ENCODE results near the gene PMFBP1.

PMFBP1 gene

DNA sequence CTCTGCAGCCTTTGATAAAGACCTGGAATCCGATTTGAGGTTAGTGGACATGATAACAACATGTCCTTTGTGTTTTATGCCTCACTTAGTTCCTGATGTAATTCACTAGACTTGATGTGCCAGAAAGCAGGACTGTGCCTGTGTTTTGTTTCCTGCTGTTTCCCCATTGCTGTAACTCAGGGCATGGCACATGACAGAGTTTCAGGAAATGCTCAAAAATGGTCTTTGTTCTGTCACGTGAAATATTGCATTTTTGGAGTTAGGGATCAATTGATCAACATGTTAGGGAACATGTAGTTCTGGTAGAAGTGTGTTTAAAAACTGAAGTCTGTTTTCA lies 45.6 kb downstream of the PMFBP1 start:
- no peak for DNase-seq

DNA sequence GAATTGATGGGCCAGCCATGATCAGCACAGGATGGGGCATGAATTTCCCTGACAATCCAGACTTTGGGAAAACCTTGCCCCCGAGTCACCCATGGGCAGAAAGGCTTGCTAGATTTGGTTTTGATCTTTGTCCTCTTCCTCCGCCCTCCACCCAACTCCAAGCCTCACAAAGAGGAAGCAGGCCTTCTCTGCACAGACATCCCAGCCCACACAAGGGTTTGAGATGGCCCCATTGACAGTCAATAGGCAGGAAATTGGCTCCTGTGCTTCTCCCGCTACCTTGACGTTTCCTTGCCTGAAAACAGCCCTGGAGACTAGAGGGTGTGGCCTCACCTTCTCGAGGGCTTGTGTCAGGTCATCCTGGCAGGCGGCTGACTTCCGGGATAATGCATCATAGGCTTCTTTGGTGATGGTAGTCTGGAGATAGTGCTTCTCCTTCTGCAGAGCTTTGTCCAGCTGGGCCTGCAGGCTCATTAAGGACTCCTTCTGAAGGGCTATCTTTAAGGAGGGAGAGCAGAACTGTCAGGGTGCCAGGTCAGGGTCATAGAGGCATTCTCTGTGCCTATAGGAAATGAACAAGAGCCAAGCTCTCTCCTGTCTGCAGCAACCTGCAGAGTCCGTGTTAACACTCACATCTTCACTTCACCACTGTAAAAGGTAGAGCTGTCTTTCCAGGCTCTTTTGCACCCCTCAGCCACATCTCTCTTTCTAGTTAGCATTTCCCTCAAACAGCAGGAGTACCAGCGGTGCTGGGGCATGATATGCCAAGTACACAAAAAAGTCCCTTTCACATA lies 46.1 kb downstream of the PMFBP1 start:
- no peak for DNase-seq

DNA sequence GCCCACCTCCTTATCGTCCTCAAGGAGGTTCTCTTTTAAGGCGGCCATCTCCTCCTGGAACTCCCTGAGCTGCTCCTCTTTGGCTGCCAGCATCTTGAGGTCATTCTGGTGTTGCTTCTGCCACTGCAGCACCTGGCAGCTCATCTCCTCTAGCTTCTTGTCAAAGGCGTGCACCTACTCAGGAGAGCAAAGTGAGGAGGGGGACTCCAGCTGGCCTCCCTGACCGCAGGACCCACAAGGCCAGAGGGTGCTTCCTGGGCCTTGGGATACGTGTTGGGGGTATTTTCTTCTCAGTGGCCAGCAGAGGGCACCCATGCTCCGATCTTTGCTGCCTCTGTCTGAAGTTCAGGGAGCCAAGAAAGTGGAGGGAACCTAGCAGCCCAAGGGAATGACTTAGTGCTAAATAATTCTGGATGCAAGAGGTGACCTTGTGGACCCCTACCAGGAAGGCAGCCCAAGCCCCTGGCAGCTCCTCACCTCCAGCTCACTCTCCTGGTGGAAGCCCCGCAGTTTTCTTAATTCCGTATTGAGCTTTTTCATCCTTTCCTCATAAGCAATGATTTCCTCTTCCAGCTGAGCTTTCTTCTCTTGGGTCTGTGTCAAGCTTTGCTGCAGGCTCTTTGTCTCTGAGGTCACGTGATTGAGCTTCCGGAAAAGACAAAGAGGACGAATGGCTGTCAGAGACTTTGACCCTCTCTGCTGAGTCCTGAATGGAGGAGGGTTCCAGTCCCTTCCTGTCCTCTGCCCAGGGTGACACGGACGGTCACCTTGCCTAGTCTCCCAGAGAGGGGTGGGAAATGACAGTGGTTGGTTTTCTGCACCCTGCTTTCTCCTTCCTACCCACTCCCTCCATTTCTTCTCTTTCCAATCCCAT lies 47.0 kb downstream of the PMFBP1 start:
- peak; percentile 65 to 69 for DNase-seq

DNA sequence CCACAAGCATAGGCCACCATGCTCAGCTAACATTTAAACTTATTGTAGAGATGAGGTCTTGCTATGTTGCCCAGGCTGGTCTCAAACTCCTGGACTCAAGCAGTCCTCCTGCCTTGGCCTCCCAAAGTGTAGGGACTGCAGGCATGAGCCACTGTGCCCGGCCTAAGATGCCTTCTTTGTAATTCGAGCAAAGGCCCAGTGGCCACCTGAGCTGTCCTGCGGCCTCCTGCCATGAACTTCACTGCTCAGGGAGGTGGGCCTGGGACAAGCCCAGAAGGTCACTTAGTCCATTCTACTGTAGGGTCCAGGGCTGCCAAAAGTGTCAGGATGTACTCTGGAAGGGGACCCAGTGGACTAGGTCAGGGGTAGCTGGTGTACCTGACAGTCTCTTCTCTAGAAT lies 47.8 kb downstream of the PMFBP1 start:
- DNase-seq: no peak

DNA sequence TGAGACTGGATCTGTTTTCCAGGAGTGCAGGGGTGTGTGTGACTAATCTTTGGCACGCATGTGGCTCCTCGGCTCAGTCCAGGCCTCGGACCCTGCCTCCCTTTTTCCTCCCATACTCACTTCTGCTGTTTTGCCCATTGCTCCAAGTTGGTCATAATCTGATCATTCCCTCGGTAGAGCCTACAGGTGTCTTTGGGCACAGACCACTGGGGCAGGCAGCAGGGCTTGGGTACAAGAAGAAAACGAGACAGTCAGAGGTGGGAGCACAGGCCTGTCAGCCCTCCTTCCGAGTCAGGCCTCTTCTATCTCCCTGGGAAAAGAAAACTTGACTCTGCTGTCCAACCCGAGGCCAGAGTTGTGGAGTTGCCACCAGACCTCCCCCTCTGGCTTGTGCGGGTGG lies 48.5 kb downstream of the PMFBP1 start:
- DNase-seq: no peak

DNA sequence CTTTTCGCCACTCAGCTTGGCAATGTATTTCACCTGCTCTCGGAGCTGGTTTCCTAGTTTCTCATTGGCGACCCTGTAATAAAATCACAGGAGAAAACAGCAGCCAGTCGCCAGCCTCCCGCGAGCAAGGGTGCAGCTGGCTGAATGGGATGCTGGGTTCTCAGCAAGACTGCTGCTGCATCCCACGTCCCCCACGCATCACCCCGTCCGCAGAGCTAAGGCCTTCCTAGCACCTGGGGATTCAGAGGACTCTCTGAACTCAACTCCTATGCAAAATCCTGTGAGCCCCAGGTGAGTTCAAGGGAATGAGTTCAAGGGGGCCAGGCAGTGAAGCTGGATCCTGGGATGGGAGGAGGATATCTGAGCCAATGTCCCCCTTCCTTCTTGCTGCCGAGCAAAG lies 49.0 kb downstream of the PMFBP1 start:
- no peak for DNase-seq

DNA sequence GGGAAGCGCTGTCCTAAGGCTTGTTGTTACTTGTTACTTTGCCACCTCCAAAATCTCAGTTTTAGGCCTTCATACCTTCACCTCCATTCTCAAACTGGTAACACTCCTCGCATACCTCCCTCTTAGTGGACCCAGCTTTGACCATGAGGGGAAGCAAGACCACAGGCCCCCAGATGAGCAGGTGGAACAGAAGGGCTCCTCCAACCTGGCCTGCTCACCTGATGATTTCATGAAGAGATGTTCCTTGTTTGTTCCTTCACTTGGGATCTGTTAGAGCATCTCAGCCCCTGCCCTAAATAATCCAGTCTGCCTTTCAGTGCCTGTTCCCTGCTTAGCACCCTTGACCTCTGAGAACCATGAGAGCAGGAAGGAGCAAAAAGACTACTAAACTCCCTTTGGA lies 49.6 kb downstream of the PMFBP1 start:
- DNase-seq: no peak

DNA sequence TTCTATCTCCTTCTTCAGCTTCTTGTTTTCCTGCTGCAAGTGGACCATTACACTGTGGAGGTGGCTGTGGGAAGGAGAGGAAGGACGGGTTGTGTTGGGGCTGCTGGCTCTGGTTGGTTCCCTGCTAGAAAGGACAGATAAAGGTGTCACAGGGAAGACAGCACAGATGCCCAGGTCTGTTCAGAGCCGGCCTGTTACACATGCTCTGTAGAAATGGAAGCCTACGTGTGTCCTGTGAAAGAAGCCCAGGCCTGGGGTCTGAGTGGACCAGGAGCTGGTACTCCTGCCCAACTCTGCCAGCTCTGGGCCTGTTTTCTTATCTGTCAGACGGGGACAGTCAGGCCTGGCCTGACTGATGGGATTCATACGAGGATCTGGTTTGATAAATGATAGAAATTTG lies 51.9 kb downstream of the PMFBP1 start:
- DNase-seq: no peak

DNA sequence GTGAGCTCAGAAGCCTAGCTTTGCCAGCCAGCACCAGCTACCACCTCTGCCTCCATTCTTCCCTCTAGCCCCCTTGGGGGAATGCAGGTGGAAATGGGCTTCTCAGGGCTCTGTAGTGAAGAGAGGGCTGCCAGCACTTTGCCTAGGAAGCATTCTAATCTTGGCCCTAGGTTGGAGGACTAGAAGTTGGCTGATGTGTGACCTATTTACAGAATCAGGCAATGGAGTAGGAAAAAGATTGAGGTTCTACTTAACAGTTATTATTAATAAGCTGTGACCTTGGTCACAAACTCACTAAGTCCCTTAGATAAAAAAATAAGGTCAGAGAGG lies 58.4 kb downstream of the PMFBP1 start:
- no peak for DNase-seq

DNA sequence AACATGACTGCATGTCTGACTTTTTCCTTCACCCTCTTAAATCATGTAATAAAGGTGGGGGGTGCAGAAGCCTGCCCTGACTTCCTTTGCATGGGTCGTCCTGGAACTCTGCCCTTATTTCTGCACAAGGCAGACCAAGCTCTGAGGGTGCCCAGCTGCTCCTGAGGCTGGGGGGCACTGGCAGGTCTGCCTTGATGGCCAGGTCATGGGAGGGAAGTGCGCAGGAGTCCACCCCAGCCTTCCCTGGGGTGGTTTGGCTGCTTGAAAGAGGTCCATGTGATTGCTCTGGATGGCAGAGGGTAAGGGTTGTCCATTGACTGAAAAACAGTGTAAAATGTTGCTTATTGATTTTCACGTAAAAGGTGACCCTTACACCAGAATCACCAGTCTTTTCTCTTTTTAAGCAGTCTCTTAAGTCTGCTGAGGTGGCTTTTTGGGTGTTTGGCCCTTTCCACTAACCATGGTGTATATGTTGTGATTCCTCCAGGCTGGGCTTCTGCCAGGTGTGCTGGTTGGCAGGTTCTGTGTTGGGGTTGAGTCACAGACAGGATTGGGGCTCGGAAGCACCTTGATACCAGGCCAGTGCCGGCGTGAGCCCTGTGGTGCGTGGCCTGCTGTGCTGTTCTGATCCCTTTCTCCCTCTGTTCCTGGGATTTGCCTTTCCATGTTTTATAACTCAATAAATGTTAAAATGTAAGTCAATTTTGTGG lies 58.9 kb downstream of the PMFBP1 start:
- no peak for DNase-seq

DNA sequence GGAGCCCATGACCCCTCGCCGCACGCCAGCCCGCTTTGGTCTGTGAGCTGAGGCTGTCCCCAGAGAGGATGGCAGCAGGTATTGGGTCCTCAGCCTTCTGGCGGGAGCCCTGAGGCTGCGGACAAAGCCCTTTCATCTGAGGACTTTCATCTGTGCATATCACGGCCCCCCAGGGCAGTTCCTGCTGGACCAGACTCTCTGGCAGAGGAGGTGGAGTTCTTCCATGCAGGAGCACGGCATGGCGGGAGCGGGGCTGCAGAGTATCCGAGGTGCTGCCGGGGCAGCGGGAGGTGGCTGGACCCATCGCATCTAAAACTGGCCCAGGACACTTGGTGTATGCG lies 59.5 kb downstream of the PMFBP1 start:
- no peak for DNase-seq

DNA sequence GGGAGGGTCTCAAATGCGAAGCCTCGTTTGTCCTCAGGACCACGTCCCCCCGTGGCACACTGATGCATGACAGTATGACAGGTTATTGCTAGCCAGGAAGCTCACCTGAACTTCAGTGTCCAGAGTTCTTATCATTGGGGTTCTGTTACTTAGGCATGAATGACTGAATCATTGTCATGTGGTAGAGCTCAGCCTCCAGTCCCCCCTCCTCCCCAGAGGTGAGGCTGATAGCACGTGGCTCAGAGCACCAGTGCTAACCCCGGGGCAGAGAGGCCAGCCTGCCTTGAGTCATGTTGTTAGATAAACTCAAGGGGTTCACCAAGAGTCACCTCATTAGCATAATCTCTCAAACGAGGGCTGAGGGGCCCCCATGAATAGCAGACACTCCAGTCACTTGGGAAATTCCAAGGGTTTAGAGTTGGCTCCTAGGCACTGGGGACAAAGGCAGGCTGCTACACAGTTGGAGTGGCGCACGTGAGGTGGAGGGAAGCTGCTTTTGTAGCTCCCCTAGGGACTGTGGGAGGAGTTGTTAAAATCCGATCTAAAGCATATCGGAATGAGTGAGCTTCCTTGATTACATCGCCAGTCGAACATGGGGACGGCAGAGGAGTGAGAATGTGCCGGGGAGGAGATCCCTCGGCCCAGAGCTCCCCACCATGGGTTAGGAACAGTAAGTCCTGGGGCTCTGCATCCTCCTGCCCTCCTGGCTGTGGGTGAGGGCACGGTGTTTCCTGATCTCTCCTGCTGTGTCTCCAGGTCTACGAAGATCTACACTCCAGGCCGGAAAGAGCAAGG lies 60.1 kb downstream of the PMFBP1 start:
- DNase-seq: no peak

DNA sequence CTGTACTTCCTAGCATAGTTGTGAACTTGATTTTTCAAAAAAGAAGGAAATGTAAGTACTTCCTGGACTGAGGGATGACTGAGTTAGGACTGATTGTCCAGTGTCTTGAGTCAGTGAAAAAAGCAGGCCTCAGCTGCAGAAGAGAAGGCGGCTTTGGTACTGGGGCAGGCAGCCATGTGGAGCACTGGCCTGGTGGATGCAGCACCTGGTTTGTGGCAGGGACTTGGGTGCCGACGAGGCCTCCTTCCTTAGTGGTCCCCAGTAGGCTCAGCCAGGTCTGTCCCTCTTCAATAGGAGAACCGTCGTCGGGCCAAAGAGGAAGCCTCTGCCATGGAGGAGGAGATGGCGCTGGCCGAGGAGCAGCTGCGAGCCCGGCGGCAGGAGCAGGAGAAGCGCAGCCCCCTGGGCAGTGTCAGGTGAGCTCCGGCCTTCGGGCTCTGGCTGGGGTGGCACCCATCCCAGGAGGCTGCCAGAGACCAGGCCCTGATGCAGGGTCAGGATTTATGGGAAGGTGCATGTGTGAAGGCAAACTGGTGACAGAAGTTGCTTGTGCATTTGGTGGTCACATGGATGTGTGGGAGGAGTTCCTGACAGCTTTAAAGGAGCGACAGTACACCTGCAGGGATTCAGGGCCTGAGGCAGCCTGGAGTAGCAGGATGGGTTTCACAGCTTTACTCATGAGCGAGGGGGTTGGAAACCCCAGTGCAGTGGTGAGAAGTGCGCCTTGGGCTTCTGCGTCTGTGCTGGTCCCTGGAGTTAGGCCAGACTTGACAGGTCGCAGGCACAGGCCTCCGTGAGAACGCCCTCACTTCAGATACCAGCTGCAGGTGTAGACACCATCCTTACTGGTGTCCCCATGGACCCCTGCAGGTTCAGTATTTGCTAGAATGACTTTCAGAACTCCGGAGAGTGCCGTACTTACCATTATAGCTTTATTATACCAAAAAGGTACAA lies 61.0 kb downstream of the PMFBP1 start:
- no peak for DNase-seq

DNA sequence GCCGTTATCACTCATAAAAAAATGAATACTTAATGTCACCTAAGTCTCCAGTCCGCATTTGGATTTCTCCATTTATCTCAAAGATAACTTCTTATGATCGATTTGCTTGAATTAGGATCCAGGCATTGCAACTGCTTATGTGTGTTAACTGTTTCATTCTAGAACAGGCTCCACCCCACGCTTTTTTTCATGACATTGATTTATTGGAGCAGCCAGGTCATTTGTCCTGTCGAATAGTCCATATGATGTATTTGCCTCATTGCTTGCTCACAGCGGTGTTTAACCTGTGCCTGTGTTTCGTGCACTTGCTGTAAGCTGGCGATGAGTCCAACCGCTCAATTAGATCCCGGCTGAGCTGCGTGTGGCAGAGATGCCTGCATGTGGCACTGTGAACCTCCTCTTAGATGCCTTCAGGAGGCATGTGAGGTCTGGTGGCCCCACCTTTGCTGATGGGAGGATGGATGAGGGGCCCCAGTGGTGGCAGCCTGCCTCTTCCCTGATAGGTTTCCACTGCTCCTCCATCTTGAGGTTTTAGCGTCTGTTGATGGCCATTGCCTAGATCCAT lies 61.9 kb downstream of the PMFBP1 start:
- DNase-seq: no peak

DNA sequence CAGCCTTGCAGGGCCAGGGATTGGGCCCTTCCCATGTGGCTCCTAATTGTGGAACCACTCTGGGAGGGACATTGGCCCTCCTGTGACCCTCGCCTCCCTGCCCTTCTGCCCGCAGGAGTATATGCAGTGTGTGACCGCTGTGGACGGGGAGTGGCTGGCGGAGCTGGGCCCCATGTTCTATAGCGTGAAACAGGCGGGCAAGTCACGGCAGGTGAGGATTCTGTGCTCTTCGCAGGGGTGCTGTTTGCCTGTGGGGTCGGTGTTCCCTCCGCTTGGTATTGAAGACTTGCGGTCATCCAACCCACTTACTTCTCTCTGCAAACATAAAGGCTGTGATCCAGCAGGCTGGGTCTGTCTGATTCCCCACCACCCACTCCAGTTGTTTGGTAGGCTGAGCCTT lies 62.7 kb downstream of the PMFBP1 start:
- no peak for DNase-seq

DNA sequence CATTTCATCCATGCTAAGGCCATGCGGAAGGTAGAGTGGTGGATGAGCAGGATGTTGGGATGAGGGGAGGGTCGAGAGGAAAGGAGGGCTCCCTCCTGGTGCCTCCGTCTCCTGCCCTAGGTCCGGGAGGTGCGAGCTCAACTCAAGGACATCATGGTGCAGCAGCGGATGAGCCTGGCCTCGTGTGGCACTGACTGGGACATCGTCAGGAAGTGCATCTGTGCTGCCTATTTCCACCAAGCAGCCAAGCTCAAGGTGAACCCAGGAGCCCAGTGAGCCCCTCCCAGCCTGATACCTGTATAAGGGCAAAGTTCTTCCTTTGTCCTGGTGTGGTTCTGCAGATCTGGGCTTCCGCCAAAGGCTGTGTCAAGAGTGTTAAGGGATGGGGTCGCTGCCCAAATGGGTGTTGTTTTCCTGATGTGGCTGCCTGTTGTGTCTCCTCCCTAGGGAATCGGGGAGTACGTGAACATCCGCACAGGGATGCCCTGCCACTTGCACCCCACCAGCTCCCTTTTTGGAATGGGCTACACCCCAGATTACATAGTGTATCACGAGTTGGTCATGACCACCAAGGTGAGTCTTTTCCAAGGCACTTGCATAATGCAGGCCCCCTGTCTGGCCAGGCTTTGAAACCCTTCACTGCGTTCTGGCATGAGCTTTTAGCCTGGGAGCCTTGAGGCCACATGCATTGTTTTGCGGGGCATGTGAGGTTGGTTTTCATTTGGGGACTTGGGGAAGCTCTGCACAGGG lies 63.4 kb downstream of the PMFBP1 start:
- no peak for DNase-seq

DNA sequence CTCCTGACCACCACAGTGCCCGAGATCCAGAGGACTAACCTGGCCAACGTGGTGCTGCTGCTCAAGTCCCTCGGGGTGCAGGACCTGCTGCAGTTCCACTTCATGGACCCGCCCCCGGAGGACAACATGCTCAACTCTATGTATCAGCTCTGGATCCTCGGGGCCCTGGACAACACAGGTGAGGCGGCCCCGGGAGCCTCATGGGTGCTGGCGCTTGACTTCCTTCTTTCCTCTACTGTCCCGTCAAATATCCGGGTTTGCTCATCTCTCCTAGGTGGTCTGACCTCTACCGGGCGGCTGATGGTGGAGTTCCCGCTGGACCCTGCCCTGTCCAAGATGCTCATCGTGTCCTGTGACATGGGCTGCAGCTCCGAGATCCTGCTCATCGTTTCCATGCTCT lies 64.6 kb downstream of the PMFBP1 start:
- DNase-seq: no peak

DNA sequence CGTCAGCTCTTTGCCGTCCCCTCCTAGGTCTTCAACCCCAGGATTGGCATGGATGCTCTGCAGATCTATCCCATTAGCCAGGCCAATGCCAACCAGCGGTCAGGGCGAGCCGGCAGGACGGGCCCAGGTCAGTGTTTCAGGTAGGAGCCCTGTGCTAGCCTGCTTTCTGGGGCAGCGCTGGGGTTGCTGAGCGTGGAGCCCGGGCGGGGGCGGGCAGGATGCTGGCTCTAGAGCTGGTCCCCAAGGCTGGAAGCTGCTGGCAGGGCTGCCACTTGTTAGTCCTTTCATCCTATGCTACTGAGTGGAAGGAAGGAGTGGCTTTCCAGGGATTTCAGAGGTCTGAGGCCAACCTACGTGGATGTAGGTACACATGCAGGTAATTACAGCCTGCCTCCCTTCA lies 66.0 kb downstream of the PMFBP1 start:
- DNase-seq: no peak

DNA sequence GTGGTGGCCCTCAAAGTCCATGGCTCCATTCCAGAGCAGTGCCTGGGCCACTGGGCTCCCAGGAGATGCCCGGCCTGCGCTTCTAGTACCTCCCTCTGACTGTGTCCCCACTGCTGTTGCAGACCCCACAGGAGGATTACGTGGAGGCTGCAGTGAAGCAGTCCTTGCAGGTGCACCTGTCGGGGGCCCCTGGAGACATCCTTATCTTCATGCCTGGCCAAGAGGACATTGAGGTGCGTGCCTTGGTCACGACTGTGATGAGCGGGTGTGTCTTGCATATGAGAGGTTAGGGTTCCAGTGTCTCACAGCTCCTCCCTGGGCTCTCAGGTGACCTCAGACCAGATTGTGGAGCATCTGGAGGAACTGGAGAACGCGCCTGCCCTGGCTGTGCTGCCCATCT lies 67.0 kb downstream of the PMFBP1 start:
- no peak for DNase-seq

DNA sequence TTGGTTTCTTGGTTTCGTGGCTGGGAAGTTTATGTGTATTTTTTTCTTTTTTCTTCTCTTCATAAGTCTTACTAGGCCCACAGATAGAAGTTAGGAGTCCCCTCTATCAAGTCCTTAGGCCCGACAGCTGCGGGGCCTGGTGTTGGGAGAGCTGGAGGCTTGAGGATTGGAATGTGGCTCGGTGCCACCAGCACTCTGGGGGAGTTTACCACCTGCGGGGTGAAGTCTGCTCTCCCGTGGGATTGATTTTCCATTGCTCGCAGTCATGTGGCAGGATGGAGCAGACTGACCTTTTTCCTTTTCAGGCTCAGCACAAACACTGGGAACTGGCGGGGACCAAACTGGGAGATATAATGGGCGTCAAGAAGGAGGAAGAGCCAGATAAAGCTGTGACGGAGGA lies 70.8 kb downstream of the PMFBP1 start:
- DNase-seq: no peak

DNA sequence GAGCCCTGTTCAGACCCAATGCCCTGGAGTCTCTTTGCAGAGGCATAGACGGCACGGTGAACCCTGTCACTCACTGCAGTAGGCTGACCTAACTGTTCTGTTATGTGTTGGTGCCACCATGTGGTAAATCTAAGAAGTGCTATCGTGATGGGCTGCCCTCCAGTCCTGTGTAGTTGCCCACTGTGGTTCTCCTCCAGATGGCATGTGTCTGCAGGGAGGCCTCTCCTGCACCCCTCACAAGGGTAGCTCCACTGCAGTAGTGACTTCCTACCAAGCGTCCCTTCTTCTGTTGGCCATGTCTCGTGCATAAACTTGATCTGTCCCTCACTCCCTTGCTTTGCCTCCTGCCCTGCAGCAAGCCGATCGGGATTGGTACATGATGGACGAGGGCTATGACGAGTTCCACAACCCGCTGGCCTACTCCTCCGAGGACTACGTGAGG lies 72.6 kb downstream of the PMFBP1 start:
- DNase-seq: peak; percentile 3 to 13
